Adrenal gland (tissue), 12 donors: ENCODE results near the gene TRRAP. TPM values are rescaled to one million over a fixed set of nuclear protein-coding genes. Genes with fewer than 3 reads are reported as not detected.

Experiments
- DNase-seq, 7 donors: peaks; one replicate each; pipeline ENCODE4 v3.0.0-alpha.2; 2019 to 2020
- H3K27ac ChIP-seq, 5 donors: fragments of 200-600 bp; sonication (generic) in 4 of 5; 1 replicate in 3 of 5; 2 replicates in 2 of 5; pipeline versions ENCODE4 v1.5.1 to v1.8.0; 2016 to 2020; ENCODE audit warnings: mild to moderate bottlenecking in 1 of 5
- H3K27me3 ChIP-seq: fragments of 200-600 bp; 2 replicates; pipeline ENCODE4 v1.8.0; 2021
- H3K36me3 ChIP-seq, 2 donors: fragments of 200-600 bp; replicated peaks in 1 of 2; 1 replicate in 1 of 2; 2 replicates in 1 of 2; pipeline versions ENCODE4 v1.5.1 to v1.8.0; 2018 to 2022
- H3K4me1 ChIP-seq, 2 donors: fragments of 200-600 bp; replicated peaks in 1 of 2; 1 replicate in 1 of 2; 2 replicates in 1 of 2; pipeline versions ENCODE4 v1.5.1 to v1.8.0; 2018 to 2021
- H3K4me3 ChIP-seq, 4 donors: fragments of 200-600 bp; sonication (generic) in 3 of 4; one replicate each; pipeline ENCODE4 v1.5.1; 2016 to 2018
- H3K9me3 ChIP-seq, 3 donors: fragments of 200-600 bp; sonication (generic) in 1 of 3; replicated peaks in 1 of 3; 1 replicate in 2 of 3; 2 replicates in 1 of 3; pipeline versions ENCODE4 v1.5.1 to v1.8.0; 2016 to 2021
- CTCF ChIP-seq, 6 experiments: fragments of 450-650 bp in 4 of 6; fragments of 200-600 bp in 2 of 6; sonication (generic) in 1 of 6; IDR thresholded peaks; 1 replicate in 5 of 6; 2 replicates in 1 of 6; pipeline versions ENCODE4 v1.5.1 to v1.8.0; 2016 to 2021; ENCODE audit warnings: antibody characterized with exemption in 6 of 6, mild to moderate bottlenecking in 2 of 6, moderate library complexity in 1 of 6
- POLR2A ChIP-seq, 2 donors: fragments of 450-650 bp; IDR thresholded peaks; one replicate each; pipeline ENCODE4 v1.6.1; 2017; ENCODE audit warnings: antibody characterized with exemption in 2 of 2, mild to moderate bottlenecking in 2 of 2, moderate library complexity in 1 of 2
- WGBS, 4 donors: extraction: QIAGEN DNeasy Blood & Tissue Kit in 2 of 4; methylation state at CpG; one replicate each; pipeline versions ENCODE4 v1.1.5 to v1.1.7; 2013 to 2017; 5-methylcytosine and 5-hydroxymethylcytosine counted together
- intact Hi-C, 2 donors: fragments of 100-400 bp; cut with DNase I; formaldehyde crosslinking; loops; one replicate each; pipeline versions ENCODE4 v1.14.1 to v1.15.0; 2022 to 2023
- polyA plus RNA-seq, 3 donors: library from polyadenylated mRNA; stranded (reverse); fragments of 200-250 nt in 2 of 3; fragments of 350-450 nt in 1 of 3; fragmentation: Illumina TruSeq in 1 of 3; extraction: RNeasy Lipid Tissue Mini Kit (QIAGEN cat#74804) in 1 of 3; gene quantifications; one replicate each; pipeline ENCODE4 v1.2.3, GENCODE V29; 2013 to 2014
- total RNA-seq, 9 donors: library from RNA; depleted of rRNA in 4 of 9; stranded (reverse); fragments of >200 nt in 4 of 9; fragments of 120-200 nt in 1 of 9; fragmentation: NEBNext Ultra II Directional in 1 of 9; extraction: Animal tissue kit (Norgen Biotek cat#: 25700) in 1 of 9; gene quantifications; one replicate each; pipeline versions ENCODE4 v1.1.0 to v1.2.4, GENCODE V29; 2013 to 2023
- donor health status: healthy with polysubstance abuse.
- donor health status: Bipolar disorder and iron deficiency.
- donor health status: DM: yes; HTN: yes; CAD: no.
- donor health status: DM: no; HTN: no; CAD: no.
- donor health status: DM: no; HTN: no; CAD: no.
- donor health status: DM: yes; HTN: yes; CAD: no.

TRRAP gene
- total and polyA plus RNA-seq, 12 donors: 11.8 to 43.0 (median 30.9) TPM

GRCh38 chr7:98874942-98875341, 3.4 kb upstream of the TRRAP start:
- no peak for DNase-seq
- TF ChIP-seq CTCF (IDR thresholded peaks at IDR 0.05) (no peak), POLR2A (IDR thresholded peaks at IDR 0.05) (no peak)
- Histone ChIP-seq H3K36me3 (no peaks in the 10 kb centered on the region), H3K9me3 (no peaks in the 10 kb centered on the region), H3K27ac (no peak overlapping the region), H3K4me1 (peaks cover 7 to 18% of the 10 kb centered on the region in 2 donors), H3K4me3 (no peak overlapping the region), H3K27me3 (peaks cover 16% of the 10 kb centered on the region)
- intact Hi-C loops: no loop called here
- WGBS, 4 donors: 81 to 100% (median 95%) methylated on average over 1 of the region's 1 CpG

- no peak for TF ChIP-seq POLR2A (IDR thresholded peaks at IDR 0.05)
- DNase-seq: peak in 5 of 7 donors; percentile 19 to 54 (median 49)
- Histone ChIP-seq H3K4me1 (peaks cover 10 to 19% of the 10 kb centered on the region in 2 donors), H3K27ac (no peak overlapping the region), H3K9me3 (no peaks in the 10 kb centered on the region), H3K36me3 (no peaks in the 10 kb centered on the region), H3K4me3 (no peak overlapping the region), H3K27me3 (peaks cover 16% of the 10 kb centered on the region)
- intact Hi-C loops: no loop called here
- 43 to 62% (median 49%) methylated on average over 5 to 9 of the region's 9 CpGs for WGBS, 4 donors
Observed at GRCh38 chr7:98875501-98875900, 2.8 kb upstream of the TRRAP start.

- TF ChIP-seq CTCF (IDR thresholded peaks at IDR 0.05) (no peak), POLR2A (IDR thresholded peaks at IDR 0.05) (no peak)
- H3K36me3 ChIP-seq: peaks cover 0 to 11% of the 10 kb centered on the region in 2 donors
- H3K4me3 ChIP-seq: no peak overlapping the region
- no peak overlapping the region for H3K27ac ChIP-seq
- 87 to 94% (median 91%) methylated on average over 6 of the region's 6 CpGs for WGBS, 4 donors
- H3K4me1 ChIP-seq: peaks cover 10 to 16% of the 10 kb centered on the region in 2 donors
- intact Hi-C loops: no loop called here
- H3K27me3 ChIP-seq: peaks cover under 1% of the 10 kb centered on the region
- no peaks in the 10 kb centered on the region for H3K9me3 ChIP-seq
- peak in 1 of 7 donors; percentile 19 for DNase-seq
Observed at GRCh38 chr7:98877146-98877545, 1.2 kb upstream of the TRRAP start.

GRCh38 chr7:98877692-98878364, 504 bp upstream of the TRRAP start:
- WGBS, 4 donors: 23 to 37% (median 27%) methylated on average over 11 to 18 of the region's 18 CpGs
- Histone ChIP-seq H3K9me3 (no peaks in the 10 kb centered on the region), H3K36me3 (peaks cover 0 to 18% of the 10 kb centered on the region in 2 donors), H3K4me3 (peak overlapping the region; percentile 27 to 100 (median 84)), H3K4me1 (peaks cover 10 to 16% of the 10 kb centered on the region in 2 donors), H3K27me3 (no peaks in the 10 kb centered on the region), H3K27ac (peak overlapping the region in 3 of 5 donors; percentile 89 to 99 (median 90))
- intact Hi-C loops: no loop called here
- TF ChIP-seq POLR2A (IDR thresholded peaks at IDR 0.05): no peak
- no peak for TF ChIP-seq CTCF (IDR thresholded peaks at IDR 0.05)
- peak in 2 of 7 donors; percentile 55 to 68 for DNase-seq
